GM12891 (cell line): ENCODE measurements around the gene GTF2B. TPM values are rescaled to one million over a fixed set of nuclear protein-coding genes. Genes with fewer than 3 reads are reported as not detected.
A peak's percentile ranks its signal among the peaks of the same experiment; 100 is the strongest.
"Not testable (repeated sequence)": the region's sequence is repeated elsewhere in the genome, so short reads cannot be mapped to it uniquely, and the experiment has no call there.

Source experiments
- DNase-seq: peaks from one replicate; pipeline ENCODE4 v3.0.0; 2011; ENCODE audit warnings: low spot score; ENCODE audit not compliant: insufficient read length
- FAIRE-seq: peaks from 2 replicates; lab custom pipeline; 2011; peaks lifted over from hg19 to GRCh38; lab: Jason Lieb, UNC
- PAX5 ChIP-seq: IDR thresholded peaks from 2 replicates; pipeline ENCODE4 v1.6.1; 2011; ENCODE audit warnings: low read length, moderate library complexity, mild to moderate bottlenecking; ENCODE audit not compliant: insufficient read depth, severe bottlenecking
- POLR2A ChIP-seq: IDR thresholded peaks from 2 replicates; pipeline ENCODE4 v1.6.1; 2011; ENCODE audit warnings: low read depth, low read length, control low read depth
- POLR2AphosphoS5 ChIP-seq: IDR thresholded peaks from 2 replicates; pipeline ENCODE4 v1.6.1; 2011; ENCODE audit warnings: low read depth, low read length, control low read depth
- POU2F2 ChIP-seq: IDR thresholded peaks from 2 replicates; pipeline ENCODE4 v1.6.1; 2011; ENCODE audit warnings: low read depth, mild to moderate bottlenecking, control low read depth, low read length, moderate library complexity
- SPI1 ChIP-seq: IDR thresholded peaks from 2 replicates; pipeline ENCODE4 v1.6.1; 2011; ENCODE audit warnings: low read depth, low read length, control low read depth
- TAF1 ChIP-seq: IDR thresholded peaks from 2 replicates; pipeline ENCODE4 v1.6.1; 2011; ENCODE audit warnings: low read depth, low read length, control low read depth
- polyA plus RNA-seq: library from polyadenylated mRNA; unstranded; fragments of >200 nt; gene quantifications from one replicate; pipeline ENCODE4 v1.2.1, GENCODE V29; 2012; ENCODE audit warnings: low read depth, missing spikeins, inconsistent platforms; ENCODE audit not compliant: missing spikeins

GTF2B gene
- polyA plus RNA-seq = 33.0 TPM

- DNase-seq (peak; percentile 62), FAIRE-seq (peak; percentile 99)
- no peak for TF ChIP-seq PAX5
- TF ChIP-seq SPI1 = peak; percentile 62
- TF ChIP-seq TAF1 = peak; percentile 100
- peak; percentile 96 for TF ChIP-seq POU2F2
- TF ChIP-seq POLR2A = peak; percentile 100
- TF ChIP-seq POLR2AphosphoS5 = peak; percentile 100
Observed at GRCh38 chr1:88891318-88891950, at the start of gene GTF2B. Gene GTF2B (minus strand): TSS chr1:88891567. CDS start chr1:88891499, 68 bp downstream.

GRCh38 chr1:88938528-88938927 is 47.2 kb upstream of the GTF2B start:
- FAIRE-seq = peak; percentile 23
- not testable (repeated sequence) for DNase-seq

- DNase-seq = no peak
- TF ChIP-seq TAF1 (no peak), SPI1 (no peak), POU2F2 (no peak), PAX5 (no peak), POLR2A (no peak), POLR2AphosphoS5 (no peak)
- no peak for FAIRE-seq
Observed at GRCh38 chr1:88936760-88937342, 45.5 kb upstream of the GTF2B start.

- FAIRE-seq (no peak), DNase-seq (no peak)
- TF ChIP-seq POLR2A (no peak), POU2F2 (no peak), POLR2AphosphoS5 (no peak), TAF1 (no peak), SPI1 (no peak), PAX5 (no peak)
Observed at GRCh38 chr1:88936223-88936523, 44.8 kb upstream of the GTF2B start.

DNA sequence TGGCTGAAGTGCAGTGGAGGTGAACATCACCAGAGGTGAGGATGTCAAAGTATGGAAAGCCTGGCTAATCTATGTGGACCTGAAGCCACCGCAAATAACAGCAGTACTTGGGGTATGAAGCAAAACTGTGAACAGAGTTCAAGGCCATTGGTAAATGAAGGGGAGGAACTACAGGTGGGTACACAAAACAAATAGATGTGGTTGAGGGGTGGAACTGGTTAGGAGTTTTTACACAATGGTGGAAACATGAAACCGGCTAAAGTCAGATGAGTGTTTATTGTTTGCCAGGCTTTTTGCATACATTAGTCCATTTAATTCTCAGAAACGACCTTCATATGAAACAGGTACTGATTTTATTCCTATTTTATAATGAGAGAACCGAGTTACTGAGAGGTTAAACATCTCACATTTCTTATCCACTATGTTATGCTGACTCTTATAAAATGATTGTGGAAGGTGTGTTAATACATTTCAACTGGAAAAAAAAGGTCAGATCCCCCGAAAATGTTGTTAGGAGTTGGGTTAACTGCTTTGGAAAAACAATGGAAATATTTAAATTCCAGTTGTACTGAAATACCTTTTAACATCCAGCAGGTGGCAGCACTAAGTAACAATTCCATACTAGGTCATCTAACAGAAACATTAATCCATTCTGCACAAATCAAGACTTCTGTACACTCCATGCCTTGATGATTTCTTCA is 44.3 kb upstream of the GTF2B start:
- DNase-seq = no peak
- FAIRE-seq = peak; percentile 85
- no peak for TF ChIP-seq POLR2AphosphoS5
- TF ChIP-seq TAF1 = no peak
- no peak for TF ChIP-seq SPI1
- TF ChIP-seq POU2F2 = no peak
- TF ChIP-seq PAX5 = no peak
- no peak for TF ChIP-seq POLR2A

GRCh38 chr1:88930176-88930575 is 38.8 kb upstream of the GTF2B start:
- not testable (repeated sequence) for FAIRE-seq

GRCh38 chr1:88923224-88923623 is 31.9 kb upstream of the GTF2B start:
- TF ChIP-seq SPI1 (no peak), POU2F2 (no peak), POLR2AphosphoS5 (no peak), TAF1 (no peak), PAX5 (no peak), POLR2A (no peak)
- DNase-seq (no peak), FAIRE-seq (no peak)

More at GRCh38 chr1:88930176-88930575, 38.8 kb upstream of the GTF2B start:
- not testable (repeated sequence) for DNase-seq

GRCh38 chr1:88922214-88922613 is 30.8 kb upstream of the GTF2B start:
- DNase-seq (no peak), FAIRE-seq (no peak)
- TF ChIP-seq TAF1 (no peak), SPI1 (no peak), POLR2AphosphoS5 (no peak), POLR2A (no peak)

DNA sequence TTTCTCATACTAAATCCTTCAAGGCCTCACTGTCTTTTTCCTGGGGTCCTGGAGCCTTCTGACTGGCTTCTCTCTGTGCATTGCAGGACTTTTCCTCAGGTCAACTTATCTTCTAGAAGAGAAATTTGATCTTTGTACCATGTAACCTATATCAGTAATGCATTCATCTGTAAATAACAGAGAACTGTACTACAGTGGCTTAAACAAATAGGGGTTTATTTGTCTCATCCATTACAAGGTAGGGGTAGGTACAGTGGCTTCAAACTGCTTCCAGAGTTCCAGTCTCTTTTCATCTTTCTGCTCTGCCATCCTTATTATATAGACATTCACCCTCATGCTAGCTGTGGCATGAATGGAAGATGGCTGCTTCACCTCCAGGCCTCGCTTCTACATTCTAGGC is 29.5 kb upstream of the GTF2B start:
- DNase-seq = no peak
- FAIRE-seq = no peak
- TF ChIP-seq SPI1 (no peak), TAF1 (no peak), POLR2A (no peak), PAX5 (no peak), POU2F2 (no peak), POLR2AphosphoS5 (no peak)
